Lung (tissue), 16 donors: ENCODE data around the gene OR10G8. TPM values are rescaled to one million over a fixed set of nuclear protein-coding genes. Genes with fewer than 3 reads are reported as not detected.

Experiments
- ATAC-seq: fragments of 200-7000 bp; cut with Tn5 transposase; one replicate; pipeline ENCODE4 v1.9.1; 2020; ENCODE audit warnings: moderate number of reproducible peaks; ENCODE audit not compliant: insufficient read depth, low FRiP score
- DNase-seq, 3 donors: peaks; one replicate each; pipeline ENCODE4 v3.0.0-alpha.2; 2013 to 2017
- H3K27ac ChIP-seq, 2 donors: one replicate each; pipeline ENCODE4 v1.5.1; 2013; ENCODE audit warnings: mild to moderate bottlenecking in 2 of 2, moderate library complexity in 2 of 2, control low read depth in 1 of 2, inconsistent platforms in 1 of 2, low read depth in 1 of 2, low read length in 1 of 2
- H3K27me3 ChIP-seq, 3 donors: one replicate each; pipeline ENCODE4 v1.5.1; 2013; ENCODE audit warnings: low read length in 2 of 3; ENCODE audit not compliant: control insufficient read depth in 3 of 3, insufficient read depth in 3 of 3
- H3K36me3 ChIP-seq, 4 donors: one replicate each; pipeline ENCODE4 v1.5.1; 2013; ENCODE audit warnings: low read length in 4 of 4, mild to moderate bottlenecking in 1 of 4, moderate library complexity in 1 of 4; ENCODE audit not compliant: control insufficient read depth in 4 of 4, insufficient read depth in 4 of 4
- H3K4me1 ChIP-seq, 5 donors: one replicate each; pipeline ENCODE4 v1.5.1; 2013; ENCODE audit warnings: low read length in 5 of 5, mild to moderate bottlenecking in 2 of 5, moderate library complexity in 1 of 5; ENCODE audit not compliant: control insufficient read depth in 5 of 5, insufficient read depth in 5 of 5
- H3K4me3 ChIP-seq: one replicate; pipeline ENCODE4 v1.5.1; 2013; ENCODE audit warnings: mild to moderate bottlenecking, control low read depth, moderate library complexity
- H3K9ac ChIP-seq, 2 donors: one replicate each; pipeline ENCODE4 v1.5.1; 2013; ENCODE audit warnings: low read length in 2 of 2, control low read depth in 1 of 2; ENCODE audit not compliant: insufficient read depth in 1 of 2
- H3K9me3 ChIP-seq, 4 donors: one replicate each; pipeline ENCODE4 v1.5.1; 2013; ENCODE audit warnings: low read length in 3 of 4, mild to moderate bottlenecking in 1 of 4, moderate library complexity in 1 of 4; ENCODE audit not compliant: control insufficient read depth in 4 of 4, insufficient read depth in 3 of 4
- CTCF ChIP-seq: IDR thresholded peaks from 2 replicates; pipeline ENCODE4 v1.5.1; 2012; ENCODE audit warnings: mild to moderate bottlenecking; ENCODE audit errors: control extremely low read depth, extremely low read depth
- WGBS, 2 donors: extraction: QIAGEN DNeasy Blood & Tissue Kit; methylation state at CpG; one replicate each; pipeline ENCODE4 v1.1.7; 2013; 5-methylcytosine and 5-hydroxymethylcytosine counted together
- long read RNA-seq, 5 donors: transcript quantifications; one replicate each; lab custom pipeline, GENCODE V29; 2026
- polyA plus RNA-seq, 2 donors: library from polyadenylated mRNA; stranded (reverse); fragments of 200-250 nt; gene quantifications; one replicate each; pipeline ENCODE4 v1.2.1, GENCODE V29; 2013
- total RNA-seq, 2 donors: library from RNA; depleted of rRNA in 1 of 2; stranded (reverse); fragments of >200 nt in 1 of 2; gene quantifications; one replicate each; pipeline ENCODE4 v1.2.1, GENCODE V29; 2014 to 2021
- donor health status: control.
- donor health status: control.
- donor health status: Bipolar disorder and iron deficiency.
- donor health status: healthy.
- donor health status: DM: yes; HTN: yes; CAD: no.

OR10G8 gene
- total RNA-seq (not detected), polyA plus RNA-seq (not detected)
- long read RNA-seq, donor 1: 0 reads
- long read RNA-seq, donor 2: 0 reads
- long read RNA-seq, donor 3: 0 reads
- long read RNA-seq, donor 4: 0 reads
- long read RNA-seq, donor 5: 0 reads

- Histone ChIP-seq H3K36me3 (no peaks in the 10 kb centered on the region), H3K4me1 (no peaks in the 10 kb centered on the region), H3K9me3 (no peaks in the 10 kb centered on the region), H3K9ac (no peak within 1 kb of the TSS), H3K4me3 (no peak within 1 kb of the TSS), H3K27ac (no peak within 1 kb of the TSS), H3K27me3 (no peaks in the 10 kb centered on the region)
- 71 to 82% methylated on average over 2 of the region's 2 CpGs for WGBS, 2 donors
- no peak for TF ChIP-seq CTCF
- ATAC-seq: no peak
- DNase-seq: no peak
These were observed at the start of gene OR10G8 for GRCh38 chr11:124026498-124026897. Gene OR10G8, plus strand, starts transcription at chr11:124026798. Its CDS starts 2,825 bp downstream, at chr11:124029623.

- no peak for TF ChIP-seq CTCF
- Histone ChIP-seq H3K9me3 (peaks cover 0 to 5% (median 0%) of the 10 kb centered on the region in 4 donors), H3K4me3 (no peak within 1 kb of the TSS), H3K27me3 (no peaks in the 10 kb centered on the region), H3K27ac (no peak within 1 kb of the TSS), H3K36me3 (no peaks in the 10 kb centered on the region), H3K4me1 (no peaks in the 10 kb centered on the region), H3K9ac (no peak within 1 kb of the TSS)
- ATAC-seq (no peak), DNase-seq (no peak)
These were observed 48.8 kb upstream of the OR10G8 start, which contains the start of gene OR10S1 for GRCh38 chr11:123977731-123978347. Gene OR10S1, minus strand, starts transcription at chr11:123977781. Its CDS starts 117 bp downstream, at chr11:123977664.

- WGBS, 2 donors: 85 to 87% methylated on average over 5 of the region's 5 CpGs
- H3K27me3 ChIP-seq: no peaks in the 10 kb centered on the region
These were observed 47.3 kb upstream of the OR10G8 start for GRCh38 chr11:123979311-123979710.

More at GRCh38 chr11:123979311-123979710, 47.3 kb upstream of the OR10G8 start:
- no peak for TF ChIP-seq CTCF
- Histone ChIP-seq H3K4me1 (no peaks in the 10 kb centered on the region), H3K4me3 (no peak overlapping the region), H3K9me3 (peaks cover 0 to 5% (median 0%) of the 10 kb centered on the region in 4 donors), H3K36me3 (no peaks in the 10 kb centered on the region), H3K27ac (no peak overlapping the region), H3K9ac (no peak overlapping the region)
- DNase-seq: no peak
- no peak for ATAC-seq
